ENCODE results near the gene KAT2B.

- TF ChIP-seq CTCF (IDR thresholded peaks at IDR 0.05 in 4 of 5, conservative IDR thresholded peaks at IDR 0.05 in 1 of 5) (no peak), POLR2A (IDR thresholded peaks at IDR 0.05) (no peak)
Observed at GRCh38 chr3:20027136-20027535, 13.1 kb upstream of the KAT2B start.
